HEK293 (cell line): ENCODE measurements around the gene OR10G3.

Source experiments
- CTCF ChIA-PET: fragments of 350-600 bp; formaldehyde crosslinking; extraction: SDS; loops from one replicate; lab custom pipeline; 2021; ENCODE audit warnings: antibody characterized with exemption; lab: Yijun Ruan, JAX
- POLR2A ChIA-PET: fragments of 300-600 bp; formaldehyde crosslinking; extraction: SDS; loops from one replicate; lab custom pipeline; 2020; ENCODE audit warnings: antibody characterized with exemption, inconsistent platforms; lab: Yijun Ruan, JAX
- H3K27ac ChIP-seq: fragments of 200-500 bp; sonication (Bioruptor generic); 2 replicates; pipeline ENCODE4 v1.5.1; 2014; ENCODE audit warnings: low read depth, low read length, control low read depth, inconsistent platforms; ENCODE audit errors: extremely low read depth
- H3K36me3 ChIP-seq, 2 experiments: fragments of 200-500 bp in 1 of 2; sonication (Bioruptor generic) in 1 of 2; 1 replicate in 1 of 2; 2 replicates in 1 of 2; pipeline ENCODE4 v1.5.1; 2014 to 2017; ENCODE audit warnings: inconsistent platforms in 2 of 2, low read length in 2 of 2; ENCODE audit not compliant: control insufficient read depth in 2 of 2, insufficient read depth in 1 of 2
- H3K4me1 ChIP-seq: fragments of 200-500 bp; sonication (Bioruptor generic); 2 replicates; pipeline ENCODE4 v1.5.1; 2014; ENCODE audit warnings: mild to moderate bottlenecking, low read length, inconsistent platforms; ENCODE audit not compliant: control insufficient read depth, insufficient read depth
- H3K4me3 ChIP-seq: 2 replicates; pipeline ENCODE4 v1.5.1; 2011; ENCODE audit warnings: low read depth, mild to moderate bottlenecking, control low read depth, low read length, moderate library complexity
- H3K9me3 ChIP-seq: fragments of 200-500 bp; sonication (Bioruptor generic); 2 replicates; pipeline ENCODE4 v1.5.1; 2014; ENCODE audit warnings: low read depth, low read length, inconsistent platforms; ENCODE audit not compliant: control insufficient read depth, insufficient read depth
- BCL11B ChIP-seq: fragments of 450-650 bp; formaldehyde crosslinking; IDR thresholded peaks from 2 replicates; pipeline ENCODE4 v1.5.1; 2016; ENCODE audit warnings: low read depth, missing biosample characterization, missing genetic modification characterization
- ELK4 ChIP-seq: IDR thresholded peaks from 2 replicates; pipeline ENCODE4 v1.6.1; 2011; ENCODE audit warnings: mild to moderate bottlenecking, low read depth, low read length, borderline replicate concordance
- GLI4 ChIP-seq: fragments of 450-650 bp; formaldehyde crosslinking; IDR thresholded peaks from 2 replicates; pipeline ENCODE4 v1.5.1; 2016; ENCODE audit warnings: missing biosample characterization, missing genetic modification characterization
- KLF8 ChIP-seq: fragments of 450-650 bp; formaldehyde crosslinking; IDR thresholded peaks from 2 replicates; pipeline ENCODE4 v1.5.1; 2016; ENCODE audit warnings: missing biosample characterization, missing genetic modification characterization
- MYNN ChIP-seq: fragments of 450-650 bp; formaldehyde crosslinking; IDR thresholded peaks from 2 replicates; pipeline ENCODE4 v1.5.1; 2016; ENCODE audit warnings: missing biosample characterization, missing genetic modification characterization, borderline replicate concordance
- OVOL3 ChIP-seq: fragments of 450-650 bp; formaldehyde crosslinking; IDR thresholded peaks from 2 replicates; pipeline ENCODE4 v1.5.1; 2016; ENCODE audit warnings: missing biosample characterization, missing genetic modification characterization
- RBAK ChIP-seq: fragments of 450-650 bp; formaldehyde crosslinking; IDR thresholded peaks from 2 replicates; pipeline ENCODE4 v1.5.1; 2016; ENCODE audit warnings: missing biosample characterization, missing genetic modification characterization
- ZBTB17 ChIP-seq: fragments of 450-650 bp; formaldehyde crosslinking; IDR thresholded peaks from 2 replicates; pipeline ENCODE4 v1.5.1; 2016; ENCODE audit warnings: missing biosample characterization, missing genetic modification characterization
- ZEB2 ChIP-seq: fragments of 450-650 bp; formaldehyde crosslinking; IDR thresholded peaks from 2 replicates; pipeline ENCODE4 v1.5.1; 2016; ENCODE audit warnings: missing biosample characterization, missing genetic modification characterization
- ZFHX2 ChIP-seq: fragments of 450-650 bp; formaldehyde crosslinking; conservative IDR thresholded peaks from 2 replicates; pipeline ENCODE4 v1.5.1; 2016; ENCODE audit warnings: missing biosample characterization, missing genetic modification characterization
- ZFP37 ChIP-seq: fragments of 450-650 bp; formaldehyde crosslinking; IDR thresholded peaks from 2 replicates; pipeline ENCODE4 v1.5.1; 2016; ENCODE audit warnings: missing biosample characterization, missing genetic modification characterization
- ZNF10 ChIP-seq: fragments of 450-650 bp; formaldehyde crosslinking; IDR thresholded peaks from 2 replicates; pipeline ENCODE4 v1.5.1; 2017; ENCODE audit warnings: missing biosample characterization, missing genetic modification characterization
- ZNF138 ChIP-seq: fragments of 450-650 bp; formaldehyde crosslinking; IDR thresholded peaks from 2 replicates; pipeline ENCODE4 v1.5.1; 2016; ENCODE audit warnings: missing biosample characterization, missing genetic modification characterization, borderline replicate concordance
- ZNF174 ChIP-seq: fragments of 450-650 bp; formaldehyde crosslinking; IDR thresholded peaks from 2 replicates; pipeline ENCODE4 v1.5.0; 2017; ENCODE audit warnings: missing biosample characterization, mild to moderate bottlenecking, missing genetic modification characterization
- ZNF223 ChIP-seq: fragments of 450-650 bp; formaldehyde crosslinking; IDR thresholded peaks from 2 replicates; pipeline ENCODE4 v1.5.1; 2016; ENCODE audit warnings: missing biosample characterization, missing genetic modification characterization
- ZNF23 ChIP-seq: fragments of 450-650 bp; formaldehyde crosslinking; IDR thresholded peaks from 2 replicates; pipeline ENCODE4 v1.5.1; 2016; ENCODE audit warnings: missing biosample characterization, missing genetic modification characterization, borderline replicate concordance
- ZNF302 ChIP-seq: fragments of 450-650 bp; formaldehyde crosslinking; IDR thresholded peaks from 2 replicates; pipeline ENCODE4 v1.5.1; 2016; ENCODE audit warnings: missing biosample characterization, missing genetic modification characterization, low read depth
- ZNF394 ChIP-seq: fragments of 450-650 bp; formaldehyde crosslinking; IDR thresholded peaks from 2 replicates; pipeline ENCODE4 v1.5.1; 2016; ENCODE audit warnings: missing biosample characterization, missing genetic modification characterization, mild to moderate bottlenecking, moderate library complexity, borderline replicate concordance
- ZNF449 ChIP-seq: fragments of 450-650 bp; formaldehyde crosslinking; IDR thresholded peaks from 2 replicates; pipeline ENCODE4 v1.5.1; 2017; ENCODE audit warnings: missing biosample characterization, mild to moderate bottlenecking, missing genetic modification characterization, moderate library complexity
- ZNF473 ChIP-seq: fragments of 450-650 bp; formaldehyde crosslinking; IDR thresholded peaks from 2 replicates; pipeline ENCODE4 v1.5.1; 2017; ENCODE audit warnings: missing biosample characterization, missing genetic modification characterization
- ZNF544 ChIP-seq: fragments of 450-650 bp; formaldehyde crosslinking; IDR thresholded peaks from 2 replicates; pipeline ENCODE4 v1.5.0; 2017; ENCODE audit warnings: missing biosample characterization, missing genetic modification characterization
- ZNF580 ChIP-seq: fragments of 450-650 bp; formaldehyde crosslinking; IDR thresholded peaks from 2 replicates; pipeline ENCODE4 v1.5.1; 2016; ENCODE audit warnings: missing biosample characterization, missing genetic modification characterization
- ZNF585B ChIP-seq: fragments of 450-650 bp; formaldehyde crosslinking; IDR thresholded peaks from 2 replicates; pipeline ENCODE4 v1.5.1; 2016; ENCODE audit warnings: missing biosample characterization, missing genetic modification characterization
- ZNF623 ChIP-seq: fragments of 450-650 bp; formaldehyde crosslinking; IDR thresholded peaks from 2 replicates; pipeline ENCODE4 v1.5.1; 2016; ENCODE audit warnings: missing biosample characterization, missing genetic modification characterization
- ZNF645 ChIP-seq: fragments of 450-650 bp; formaldehyde crosslinking; IDR thresholded peaks from 2 replicates; pipeline ENCODE4; 2016; ENCODE audit warnings: missing biosample characterization, missing genetic modification characterization
- TF ChIP-seq, protein P1 (sequence below): fragments of 450-650 bp; formaldehyde crosslinking; IDR thresholded peaks from 2 replicates; pipeline ENCODE4 v1.5.1; 2016; ENCODE audit warnings: missing biosample characterization, missing genetic modification characterization

Gene OR10G3

GRCh38 chr14:21543963-21544362 lies 35.9 kb downstream of the OR10G3 start:
- H3K27ac ChIP-seq, result no peak overlapping the region
- TF ChIP-seq KLF8 (tag by site-specific recombination), result no peak
- TF ChIP-seq ZBTB17 (tag by site-specific recombination), result peak; percentile 36; the same call in 1 of the 2 replicates
- TF ChIP-seq, all 188 proteins: peak for 1
- ChIA-PET POLR2A (interaction anchor here (0.7 kb wide), 1 partner anchor 893 kb away, joined by 4 read pairs; no protein-coding TSS in a partner anchor), CTCF (no interaction called here)
- Histone ChIP-seq H3K4me1 (no peaks in the 10 kb centered on the region), H3K36me3 (no peaks in the 10 kb centered on the region), H3K4me3 (no peak overlapping the region), H3K9me3 (no peaks in the 10 kb centered on the region)

DNA sequence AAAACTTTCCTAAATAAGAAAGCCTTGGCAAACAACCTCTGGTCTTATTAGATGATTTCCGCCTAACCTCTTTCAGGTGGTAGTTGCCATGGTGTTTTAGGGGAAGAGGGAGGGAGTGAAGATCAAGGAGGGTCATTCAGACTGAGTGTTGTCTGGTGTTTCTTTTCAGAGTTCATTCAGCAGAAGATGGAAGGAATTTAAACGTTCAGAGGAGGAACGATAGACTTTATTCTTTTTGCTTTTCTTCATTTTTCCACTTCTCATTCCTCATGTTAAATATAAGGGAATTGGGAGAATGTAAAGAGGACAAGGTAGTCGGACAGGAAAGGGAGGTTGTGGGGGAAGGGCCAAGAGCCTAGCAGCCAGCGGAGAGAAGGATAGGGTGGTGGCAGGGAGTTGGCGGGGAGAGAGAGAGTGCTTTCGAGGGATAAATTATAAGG lies 36.3 kb downstream of the OR10G3 start:
- Histone ChIP-seq H3K36me3 (no peaks in the 10 kb centered on the region), H3K9me3 (no peaks in the 10 kb centered on the region), H3K4me3 (no peak overlapping the region), H3K4me1 (no peaks in the 10 kb centered on the region), H3K27ac (no peak overlapping the region)
- ChIA-PET POLR2A (no interaction called here), CTCF (no interaction called here)
- no peak for TF ChIP-seq ZNF10 (tag by site-specific recombination)
- no peak for TF ChIP-seq ZFP37 (tag by site-specific recombination)

- ChIA-PET CTCF (interaction anchor here (1.0 kb wide), 1 partner anchor 43 kb away, joined by 5 read pairs; no protein-coding TSS in a partner anchor), POLR2A (interaction anchor here (1.4 kb wide), 1 partner anchor 16 kb away, joined by 7 read pairs; the partner anchor contains the start of gene SALL2)
- no peaks in the 10 kb centered on the region for H3K4me1 ChIP-seq
- no peak overlapping the region for H3K4me3 ChIP-seq
- no peaks in the 10 kb centered on the region for H3K36me3 ChIP-seq
- no peaks in the 10 kb centered on the region for H3K9me3 ChIP-seq
- no peak overlapping the region for H3K27ac ChIP-seq
- TF ChIP-seq GLI4 (tag by site-specific recombination), result no peak
- TF ChIP-seq RBAK, result no peak
- TF ChIP-seq ZNF580 (tag by site-specific recombination), result no peak
- peak; percentile 50 for TF ChIP-seq ZNF623
- no peak for TF ChIP-seq ZNF23 (tag by site-specific recombination)
- TF ChIP-seq ZFHX2, result no peak
- TF ChIP-seq ZNF544 (tag by site-specific recombination), result no peak
- TF ChIP-seq ZNF449 (tag by site-specific recombination), result no peak
- TF ChIP-seq ZNF645 (tag by site-specific recombination), result no peak
- no peak for TF ChIP-seq ZNF138 (tag by site-specific recombination)
- TF ChIP-seq ZFP37 (tag by site-specific recombination), result no peak
- TF ChIP-seq ZNF302 (tag by site-specific recombination), result no peak
- TF ChIP-seq ZEB2 (tag by site-specific recombination), result no peak
- no peak for TF ChIP-seq ZNF223 (tag by site-specific recombination)
- no peak for TF ChIP-seq ELK4
- peak; percentile 79; the same call in 1 of the 2 replicates for TF ChIP-seq ZNF394 (tag by site-specific recombination)
- TF ChIP-seq OVOL3 (tag by site-specific recombination), result no peak
- TF ChIP-seq ZNF174 (tag by site-specific recombination), result no peak
- no peak for TF ChIP-seq ZNF585B (tag by site-specific recombination)
- TF ChIP-seq ZNF473 (tag by site-specific recombination), result no peak
- TF ChIP-seq BCL11B (tag by site-specific recombination), result no peak
- TF ChIP-seq, protein P1, sequence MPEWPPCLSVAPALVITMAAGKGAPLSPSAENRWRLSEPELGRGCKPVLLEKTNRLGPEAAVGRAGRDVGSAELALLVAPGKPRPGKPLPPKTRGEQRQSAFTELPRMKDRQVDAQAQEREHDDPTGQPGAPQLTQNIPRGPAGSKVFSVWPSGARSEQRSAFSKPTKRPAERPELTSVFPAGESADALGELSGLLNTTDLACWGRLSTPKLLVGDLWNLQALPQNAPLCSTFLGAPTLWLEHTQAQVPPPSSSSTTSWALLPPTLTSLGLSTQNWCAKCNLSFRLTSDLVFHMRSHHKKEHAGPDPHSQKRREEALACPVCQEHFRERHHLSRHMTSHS (tag by site-specific recombination), result no peak
- TF ChIP-seq MYNN (tag by site-specific recombination), result no peak
Measured at GRCh38 chr14:21541413-21542074, 38.3 kb downstream of the OR10G3 start.
